ENCODE results near the gene MIPOL1.
"Not testable (repeated sequence)": the region's sequence is repeated elsewhere in the genome, so short reads cannot be mapped to it uniquely, and the experiment has no call there.

DNA sequence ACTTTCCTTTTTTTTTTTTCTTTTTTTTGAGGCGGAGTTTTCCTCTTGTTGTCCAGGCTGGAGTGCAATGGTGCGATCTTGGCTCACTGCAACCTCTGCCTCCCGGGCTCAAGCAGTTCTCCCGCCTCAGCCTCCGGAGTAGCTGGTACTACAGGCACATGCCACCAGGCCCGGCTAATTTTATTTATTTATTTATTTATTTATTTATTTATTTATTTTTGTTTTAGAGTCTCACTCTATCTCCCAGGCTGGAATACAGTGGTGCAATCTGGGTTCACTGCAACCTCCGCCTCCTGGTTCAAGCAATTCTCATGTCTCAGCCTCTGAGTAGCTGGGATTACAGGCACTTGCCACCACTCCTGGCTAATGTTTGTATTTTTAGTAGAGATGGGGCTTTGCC is 16.9 kb upstream of the MIPOL1 start:
- not testable (repeated sequence) for TF ChIP-seq POLR2A, POLR2AphosphoS5 (IDR thresholded peaks at IDR 0.05; ENCODE audit: low read depth, low read length)
